OCI-LY1 (cell line): ENCODE measurements around the gene PLEKHA4.
"Not testable (repeated sequence)": the region's sequence is repeated elsewhere in the genome, so short reads cannot be mapped to it uniquely, and the experiment has no call there.

ENCODE experiments used
- H2AFZ ChIP-seq: fragments of 200-600 bp; sonication (generic), shearing (Covaris generic); 2 replicates; pipeline ENCODE4 v1.6.0; 2014; ENCODE audit warnings: antibody characterized with exemption, mild to moderate bottlenecking, low read length
- H3F3A ChIP-seq: fragments of 200-600 bp; sonication (generic), shearing (Covaris generic); 2 replicates; pipeline ENCODE4 v1.6.0; 2014; ENCODE audit warnings: mild to moderate bottlenecking, antibody characterized with exemption, low read length, moderate library complexity; ENCODE audit not compliant: insufficient read depth
- H3K27ac ChIP-seq: fragments of 200-600 bp; sonication (generic); 2 replicates; pipeline ENCODE4 v1.5.1; 2014; ENCODE audit warnings: low read length, mixed run types, mild to moderate bottlenecking, low read depth; ENCODE audit not compliant: poor library complexity, severe bottlenecking
- H3K27me3 ChIP-seq: fragments of 200-600 bp; sonication (generic); 2 replicates; pipeline ENCODE4 v1.6.0; 2014; ENCODE audit warnings: antibody characterized with exemption, mild to moderate bottlenecking, low read length, moderate library complexity; ENCODE audit not compliant: insufficient read depth
- H3K36me3 ChIP-seq: fragments of 200-600 bp; sonication (generic); 2 replicates; pipeline ENCODE4 v1.6.1; 2014; ENCODE audit warnings: mild to moderate bottlenecking, antibody characterized with exemption, low read length, moderate library complexity, mixed read lengths; ENCODE audit not compliant: insufficient read depth
- H3K4me1 ChIP-seq: fragments of 200-600 bp; sonication (generic); 2 replicates; pipeline ENCODE4 v1.5.1; 2014; ENCODE audit warnings: mild to moderate bottlenecking, low read length, moderate library complexity; ENCODE audit not compliant: insufficient read depth, severe bottlenecking
- H3K4me2 ChIP-seq: fragments of 200-600 bp; sonication (generic), shearing (Covaris generic); 2 replicates; pipeline ENCODE4 v1.6.1; 2014; ENCODE audit warnings: low read length
- H3K4me3 ChIP-seq: fragments of 200-600 bp; sonication (generic); 2 replicates; pipeline ENCODE4 v1.5.1; 2014; ENCODE audit warnings: low read length, low read depth, mild to moderate bottlenecking, mixed read lengths; ENCODE audit not compliant: poor library complexity, severe bottlenecking
- H3K79me2 ChIP-seq: fragments of 200-600 bp; shearing (Covaris generic); 2 replicates; pipeline ENCODE4 v1.6.1; 2016; ENCODE audit warnings: mixed run types, low read length, mixed read lengths; ENCODE audit not compliant: insufficient read depth
- H3K9ac ChIP-seq: fragments of 200-600 bp; sonication (generic), shearing (Covaris generic); 2 replicates; pipeline ENCODE4 v1.6.1; 2014; ENCODE audit warnings: mild to moderate bottlenecking, low read length, mixed read lengths
- H3K9me2 ChIP-seq: fragments of 200-600 bp; sonication (generic), shearing (Covaris generic); 2 replicates; pipeline ENCODE4 v1.6.1; 2014; ENCODE audit warnings: low read depth, mild to moderate bottlenecking, low read length, mixed read lengths
- H3K9me3 ChIP-seq: fragments of 200-600 bp; shearing (Covaris generic); 2 replicates; pipeline ENCODE4 v1.6.1; 2014; ENCODE audit warnings: low read length, mixed read lengths
- H4K20me1 ChIP-seq: fragments of 200-600 bp; sonication (generic), shearing (Covaris generic); 2 replicates; pipeline ENCODE4 v1.6.0; 2016; ENCODE audit warnings: mild to moderate bottlenecking, low read length; ENCODE audit not compliant: insufficient read depth
- CTCF ChIP-seq: fragments of 200-600 bp; sonication (generic), shearing (Covaris generic); IDR thresholded peaks from 2 replicates; pipeline ENCODE4 v1.5.1; 2017; ENCODE audit warnings: mild to moderate bottlenecking, antibody characterized with exemption, low read length, moderate library complexity, mixed read lengths
- EZH2 ChIP-seq: fragments of 200-600 bp; sonication (generic), shearing (Covaris generic); IDR thresholded peaks from 2 replicates; pipeline ENCODE4 v1.8.0; 2017; ENCODE audit warnings: borderline replicate concordance, mixed run types, mild to moderate bottlenecking, antibody characterized with exemption, low read length, moderate library complexity, mixed read lengths

Gene PLEKHA4

GRCh38 chr19:48914181-48914580, 45.8 kb upstream of the PLEKHA4 start:
- Histone ChIP-seq H3K79me2 (no peaks in the 10 kb centered on the region), H3K27ac (no peak overlapping the region), H3K36me3 (peaks cover 61% of the 10 kb centered on the region), H3K9ac (no peak overlapping the region), H3K4me1 (peaks cover 11% of the 10 kb centered on the region), H3K4me3 (no peak overlapping the region), H3K9me3 (no peaks in the 10 kb centered on the region), H4K20me1 (no peaks in the 10 kb centered on the region), H3F3A (no peaks in the 10 kb centered on the region), H2AFZ (no peak overlapping the region), H3K4me2 (no peak overlapping the region), H3K27me3 (no peaks in the 10 kb centered on the region), H3K9me2 (no peaks in the 10 kb centered on the region)
- TF ChIP-seq EZH2 = no peak

GRCh38 chr19:48913114-48913889, 44.9 kb upstream of the PLEKHA4 start:
- H3K4me2 ChIP-seq = no peak overlapping the region
- H3K9me2 ChIP-seq = no peaks in the 10 kb centered on the region
- no peaks in the 10 kb centered on the region for H4K20me1 ChIP-seq
- H3K9ac ChIP-seq = no peak overlapping the region
- H3K4me3 ChIP-seq = no peak overlapping the region
- H3K27me3 ChIP-seq = no peaks in the 10 kb centered on the region
- H2AFZ ChIP-seq = no peak overlapping the region
- H3K4me1 ChIP-seq = peaks cover 7% of the 10 kb centered on the region
- no peaks in the 10 kb centered on the region for H3F3A ChIP-seq
- no peak for TF ChIP-seq EZH2
- TF ChIP-seq CTCF = no peak
- no peaks in the 10 kb centered on the region for H3K79me2 ChIP-seq
- H3K9me3 ChIP-seq = no peaks in the 10 kb centered on the region
- no peak overlapping the region for H3K27ac ChIP-seq
- peaks cover 53% of the 10 kb centered on the region for H3K36me3 ChIP-seq

DNA sequence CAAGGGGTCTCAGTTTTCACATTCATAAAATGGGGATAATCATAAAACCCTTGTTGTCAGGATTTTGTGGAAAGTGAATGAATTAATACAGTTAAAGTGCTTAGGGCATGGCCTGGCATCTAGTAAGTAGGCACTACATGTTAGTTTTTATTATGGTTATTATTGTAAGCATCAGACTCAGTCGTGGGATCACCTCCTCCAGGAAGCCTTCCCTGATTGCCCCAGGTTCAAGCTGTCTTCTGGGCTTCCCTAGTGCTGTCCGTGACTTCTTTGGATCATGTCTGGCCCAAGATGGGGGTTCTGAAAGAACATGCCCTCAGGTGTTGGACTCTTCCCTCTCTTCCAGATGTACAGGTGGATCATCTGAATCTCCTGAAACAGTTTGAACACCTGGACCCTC, 42.4 kb upstream of the PLEKHA4 start:
- Histone ChIP-seq H3K9ac (no peak overlapping the region), H3K79me2 (no peaks in the 10 kb centered on the region), H3K4me2 (no peak overlapping the region), H3K36me3 (peaks cover 51% of the 10 kb centered on the region), H3K4me1 (no peaks in the 10 kb centered on the region), H3K9me3 (no peaks in the 10 kb centered on the region), H2AFZ (no peak overlapping the region), H4K20me1 (no peaks in the 10 kb centered on the region), H3K9me2 (no peaks in the 10 kb centered on the region), H3K27me3 (no peaks in the 10 kb centered on the region), H3K27ac (no peak overlapping the region), H3F3A (no peaks in the 10 kb centered on the region), H3K4me3 (no peak overlapping the region)
- TF ChIP-seq EZH2 (no peak), CTCF (no peak)

DNA sequence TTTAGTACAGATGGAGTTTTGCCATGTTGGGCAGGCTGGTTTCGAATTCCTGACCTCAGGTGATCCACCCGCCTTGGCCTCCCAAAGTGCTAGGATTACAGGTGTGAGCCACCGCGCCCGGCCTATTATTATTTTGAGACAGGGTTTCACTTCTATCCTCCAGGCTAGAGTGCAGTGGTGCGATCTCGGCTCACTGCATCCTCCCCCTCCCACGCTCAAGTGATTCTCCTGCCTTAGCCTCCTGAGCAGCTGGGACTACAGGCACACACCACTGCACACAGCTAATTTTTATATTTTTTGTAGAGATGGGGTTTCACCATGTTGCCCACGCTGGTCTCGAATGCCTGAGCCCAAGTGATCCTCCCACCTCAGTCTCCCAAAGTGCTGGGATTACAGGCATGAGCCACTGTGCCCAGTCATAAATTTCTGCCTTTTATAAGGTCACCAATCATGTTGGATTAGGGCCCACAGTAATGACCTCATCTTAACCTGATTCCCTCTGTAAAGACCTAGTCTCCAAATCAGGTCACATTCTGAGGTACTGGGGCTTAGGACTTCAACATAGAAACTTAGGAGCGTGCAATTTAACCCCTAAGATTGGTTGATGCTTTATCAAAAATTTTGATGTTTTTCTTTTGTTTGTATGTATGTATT, 41.1 kb upstream of the PLEKHA4 start:
- H3K9me2 ChIP-seq, H3K9me3 ChIP-seq, H3K79me2 ChIP-seq, H3K4me2 ChIP-seq, H3F3A ChIP-seq, H3K4me3 ChIP-seq, H4K20me1 ChIP-seq, H3K4me1 ChIP-seq, H3K27ac ChIP-seq, H3K9ac ChIP-seq, H3K27me3 ChIP-seq, H2AFZ ChIP-seq: not testable (repeated sequence)
- H3K36me3 ChIP-seq = peaks cover 52% of the 10 kb centered on the region
